ENCODE measurements around the gene MRTFB. TPM values are rescaled to one million over a fixed set of nuclear protein-coding genes. Genes with fewer than 3 reads are reported as not detected.

MRTFB gene
- total RNA-seq, 1 donor from 2014 or later, result 31.4 TPM

DNA sequence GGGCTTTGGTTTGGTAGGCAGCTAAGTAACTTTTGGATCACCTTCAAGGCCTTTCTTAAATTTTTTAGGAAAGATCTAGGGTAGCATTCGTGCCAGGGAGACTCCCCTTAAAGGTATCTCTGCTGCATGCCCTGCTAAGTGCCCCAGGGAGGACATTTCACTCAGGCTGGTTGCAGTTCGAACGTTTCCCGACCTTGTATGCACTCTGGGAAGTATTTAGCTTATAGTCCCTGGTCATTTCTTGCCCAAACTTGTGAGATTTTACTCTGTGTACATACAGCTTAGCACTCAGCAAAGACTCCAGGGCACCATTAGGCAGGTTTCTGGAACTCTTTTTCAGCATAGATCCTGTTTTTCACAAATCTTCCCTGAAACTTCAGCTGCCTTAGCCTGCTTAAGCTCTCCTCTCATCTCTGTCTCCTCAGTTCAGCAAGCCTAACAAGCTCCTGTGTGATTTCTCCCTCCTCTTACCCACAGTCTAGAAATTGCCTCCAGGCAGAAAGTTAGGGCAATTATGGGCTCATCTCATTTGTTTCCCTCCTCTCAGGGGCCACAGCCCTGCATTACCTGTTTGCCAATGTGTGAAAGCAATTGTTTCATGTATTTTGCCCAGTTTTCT is 84.6 kb downstream of the MRTFB start:
- DNase-seq (ENCODE audit: extremely low spot score, unreplicated experiment), result no peak
- Mint-ChIP-seq H3K9me3 (ENCODE audit: unreplicated experiment) (no peaks in the 10 kb centered on the region), H3K4me1 (ENCODE audit: unreplicated experiment) (peaks cover 40% of the 10 kb centered on the region), H3K4me3 (ENCODE audit: unreplicated experiment) (no peak overlapping the region), H3K36me3 (ENCODE audit: unreplicated experiment) (peaks cover 2% of the 10 kb centered on the region), H3K27ac (ENCODE audit: unreplicated experiment) (peak overlapping the region; percentile 76), H3K27me3 (ENCODE audit: unreplicated experiment) (no peaks in the 10 kb centered on the region)
- TF ChIP-seq, protein P1, sequence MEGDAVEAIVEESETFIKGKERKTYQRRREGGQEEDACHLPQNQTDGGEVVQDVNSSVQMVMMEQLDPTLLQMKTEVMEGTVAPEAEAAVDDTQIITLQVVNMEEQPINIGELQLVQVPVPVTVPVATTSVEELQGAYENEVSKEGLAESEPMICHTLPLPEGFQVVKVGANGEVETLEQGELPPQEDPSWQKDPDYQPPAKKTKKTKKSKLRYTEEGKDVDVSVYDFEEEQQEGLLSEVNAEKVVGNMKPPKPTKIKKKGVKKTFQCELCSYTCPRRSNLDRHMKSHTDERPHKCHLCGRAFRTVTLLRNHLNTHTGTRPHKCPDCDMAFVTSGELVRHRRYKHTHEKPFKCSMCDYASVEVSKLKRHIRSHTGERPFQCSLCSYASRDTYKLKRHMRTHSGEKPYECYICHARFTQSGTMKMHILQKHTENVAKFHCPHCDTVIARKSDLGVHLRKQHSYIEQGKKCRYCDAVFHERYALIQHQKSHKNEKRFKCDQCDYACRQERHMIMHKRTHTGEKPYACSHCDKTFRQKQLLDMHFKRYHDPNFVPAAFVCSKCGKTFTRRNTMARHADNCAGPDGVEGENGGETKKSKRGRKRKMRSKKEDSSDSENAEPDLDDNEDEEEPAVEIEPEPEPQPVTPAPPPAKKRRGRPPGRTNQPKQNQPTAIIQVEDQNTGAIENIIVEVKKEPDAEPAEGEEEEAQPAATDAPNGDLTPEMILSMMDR (IDR thresholded peaks at IDR 0.05), result no peak

DNA sequence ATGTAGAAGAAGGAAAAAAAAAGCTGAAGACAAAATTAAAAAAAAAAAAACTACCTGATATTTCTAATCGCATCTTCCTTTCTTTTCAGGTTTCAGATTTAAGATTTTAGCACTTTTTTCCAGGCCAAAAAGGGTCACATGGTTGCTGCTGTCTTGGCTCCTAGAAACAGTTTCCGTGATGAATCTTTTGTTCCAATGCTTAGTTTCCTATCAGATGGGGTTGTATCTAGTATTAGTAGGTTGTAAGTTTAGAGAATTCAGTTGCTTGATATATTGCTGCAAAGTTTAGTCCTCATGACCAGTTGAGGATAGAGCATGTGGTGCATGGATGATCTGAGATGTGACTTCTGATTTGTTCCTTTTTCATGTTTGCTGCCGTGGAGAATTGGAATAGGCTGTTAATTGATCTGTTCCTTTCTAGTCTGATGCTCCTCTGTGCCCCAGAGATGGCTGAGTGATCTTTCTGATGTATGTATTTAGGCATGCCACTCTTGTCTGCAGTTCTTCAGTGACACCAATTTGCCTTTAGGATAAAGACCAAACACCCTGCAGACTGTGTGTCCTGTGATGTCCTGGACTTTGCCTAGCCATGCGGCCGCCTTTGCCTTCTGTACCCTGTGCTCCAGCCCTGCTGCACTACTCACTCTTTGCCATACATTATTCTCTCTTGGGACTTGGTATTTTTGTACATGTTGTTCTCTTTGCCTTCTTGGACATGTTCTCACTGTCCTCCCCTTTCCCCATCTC is 94.0 kb downstream of the MRTFB start:
- no peak overlapping the region for H3K27ac Mint-ChIP-seq (ENCODE audit: unreplicated experiment)
- no peak for DNase-seq (ENCODE audit: extremely low spot score, unreplicated experiment)
- no peaks in the 10 kb centered on the region for H3K9me3 Mint-ChIP-seq (ENCODE audit: unreplicated experiment)
- no peaks in the 10 kb centered on the region for H3K27me3 Mint-ChIP-seq (ENCODE audit: unreplicated experiment)
- TF ChIP-seq, protein P1 (IDR thresholded peaks at IDR 0.05), result no peak
- no peaks in the 10 kb centered on the region for H3K36me3 Mint-ChIP-seq (ENCODE audit: unreplicated experiment)
- H3K4me3 Mint-ChIP-seq (ENCODE audit: unreplicated experiment), result no peak overlapping the region
- peaks cover 3% of the 10 kb centered on the region for H3K4me1 Mint-ChIP-seq (ENCODE audit: unreplicated experiment)

DNA sequence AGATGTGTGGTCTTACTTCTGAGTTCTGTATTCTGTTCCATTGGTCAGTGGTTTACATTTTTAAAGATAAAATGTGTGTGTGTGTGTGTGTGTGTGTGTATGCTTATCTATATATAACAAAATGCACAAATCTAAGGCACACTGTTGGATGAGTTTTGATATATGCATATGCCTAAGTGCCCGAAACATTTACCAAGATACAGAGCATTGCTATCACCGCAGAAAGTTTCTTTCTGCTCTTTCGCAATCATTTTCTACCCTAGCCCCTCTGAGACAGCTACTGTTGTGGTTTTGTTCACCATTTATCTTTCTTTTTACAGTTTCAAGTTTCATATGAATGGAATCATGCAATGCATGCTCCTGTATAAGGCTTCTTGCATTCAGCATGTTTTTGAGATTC is 97.0 kb downstream of the MRTFB start:
- Mint-ChIP-seq H3K27me3 (ENCODE audit: unreplicated experiment) (no peaks in the 10 kb centered on the region), H3K9me3 (ENCODE audit: unreplicated experiment) (peaks cover 8% of the 10 kb centered on the region), H3K4me3 (ENCODE audit: unreplicated experiment) (no peak overlapping the region), H3K36me3 (ENCODE audit: unreplicated experiment) (peaks cover 3% of the 10 kb centered on the region), H3K27ac (ENCODE audit: unreplicated experiment) (no peak overlapping the region), H3K4me1 (ENCODE audit: unreplicated experiment) (peaks cover 12% of the 10 kb centered on the region)
- TF ChIP-seq, protein P1 (IDR thresholded peaks at IDR 0.05), result no peak
- DNase-seq (ENCODE audit: extremely low spot score, unreplicated experiment), result no peak

DNA sequence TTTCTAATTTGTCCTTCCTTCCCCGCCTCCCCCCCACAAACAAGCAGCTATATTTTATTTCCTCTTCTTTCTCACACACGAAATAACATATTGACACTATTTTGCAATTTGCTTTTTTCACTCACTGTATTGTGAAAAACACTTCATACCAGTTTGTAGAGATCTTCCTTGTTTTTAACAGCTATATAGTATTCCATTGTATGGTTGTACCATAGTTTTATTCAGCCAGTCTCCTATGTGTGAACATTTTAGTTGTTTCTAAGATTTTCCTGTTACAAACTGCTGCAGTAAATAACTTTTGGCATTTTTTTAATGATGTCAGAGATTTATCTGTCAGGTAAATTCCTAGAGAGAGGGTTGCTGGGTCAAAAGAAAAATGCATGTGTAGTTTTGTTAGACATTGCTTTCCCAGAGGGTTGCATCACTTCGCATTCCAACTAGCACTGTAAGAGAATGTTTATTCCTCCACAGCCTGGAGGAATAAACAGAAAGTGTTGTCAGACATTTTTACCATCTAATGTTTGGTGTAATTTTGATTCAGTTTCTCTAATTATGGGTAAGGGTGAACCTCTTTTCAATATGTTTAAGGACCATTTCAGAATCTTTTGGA is 101.2 kb downstream of the MRTFB start:
- H3K36me3 Mint-ChIP-seq (ENCODE audit: unreplicated experiment), result peaks cover 6% of the 10 kb centered on the region
- TF ChIP-seq, protein P1 (IDR thresholded peaks at IDR 0.05), result no peak
- no peaks in the 10 kb centered on the region for H3K27me3 Mint-ChIP-seq (ENCODE audit: unreplicated experiment)
- no peak overlapping the region for H3K4me3 Mint-ChIP-seq (ENCODE audit: unreplicated experiment)
- no peak for DNase-seq (ENCODE audit: extremely low spot score, unreplicated experiment)
- peak overlapping the region; percentile 69 for H3K27ac Mint-ChIP-seq (ENCODE audit: unreplicated experiment)
- H3K9me3 Mint-ChIP-seq (ENCODE audit: unreplicated experiment), result peaks cover 11% of the 10 kb centered on the region
- H3K4me1 Mint-ChIP-seq (ENCODE audit: unreplicated experiment), result peaks cover 23% of the 10 kb centered on the region

DNA sequence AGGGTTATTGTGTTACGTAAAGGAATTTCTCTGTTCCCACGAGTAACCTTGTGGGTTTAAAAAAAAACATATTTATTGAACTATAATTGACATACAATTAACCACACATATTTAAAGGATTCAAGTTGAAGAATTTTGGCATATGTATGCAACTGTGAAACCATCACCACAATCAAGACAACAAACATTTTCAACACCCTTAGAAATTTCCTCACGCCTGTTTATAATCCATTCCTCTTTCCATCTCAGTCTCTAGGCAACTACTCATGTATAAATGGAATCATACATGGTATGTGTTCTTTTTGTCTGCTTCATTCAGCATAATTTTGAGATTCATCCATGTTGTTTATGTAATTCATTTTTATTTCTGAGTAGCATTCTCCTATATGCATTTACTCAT is 104.0 kb downstream of the MRTFB start:
- Mint-ChIP-seq H3K36me3 (ENCODE audit: unreplicated experiment) (peaks cover 6% of the 10 kb centered on the region), H3K9me3 (ENCODE audit: unreplicated experiment) (peaks cover 11% of the 10 kb centered on the region), H3K4me3 (ENCODE audit: unreplicated experiment) (no peak overlapping the region), H3K27me3 (ENCODE audit: unreplicated experiment) (no peaks in the 10 kb centered on the region), H3K4me1 (ENCODE audit: unreplicated experiment) (peaks cover 20% of the 10 kb centered on the region), H3K27ac (ENCODE audit: unreplicated experiment) (no peak overlapping the region)
- no peak for DNase-seq (ENCODE audit: extremely low spot score, unreplicated experiment)
- TF ChIP-seq, protein P1 (IDR thresholded peaks at IDR 0.05), result no peak
